ENCODE results near the gene PSMD1.

The PSMD1 gene

DNA sequence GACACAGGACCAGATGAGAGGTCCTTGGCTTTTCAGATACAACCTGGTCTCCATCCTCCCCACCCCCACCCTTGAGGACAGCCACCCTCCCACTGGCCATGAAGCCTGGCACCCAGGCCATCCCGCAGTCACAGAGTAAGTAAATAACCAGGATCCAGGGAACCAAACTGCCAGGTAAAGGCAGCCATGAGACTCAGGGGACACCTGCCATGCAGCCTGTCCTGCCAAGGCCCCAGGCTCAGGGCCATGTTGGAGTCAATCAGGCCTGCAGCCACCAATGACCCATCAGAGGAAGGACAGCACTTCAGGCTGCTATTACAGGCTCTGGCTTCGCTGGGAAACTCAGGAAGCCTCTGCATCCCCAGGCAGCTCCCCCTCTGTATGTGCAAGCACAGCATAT, 45.1 kb upstream of the PSMD1 start:
- H3K4me3 Mint-ChIP-seq, result no peak overlapping the region
- H3K27ac Mint-ChIP-seq, result no peak overlapping the region
- H3K9me3 Mint-ChIP-seq, result no peaks in the 10 kb centered on the region
- no peaks in the 10 kb centered on the region for H3K4me1 Mint-ChIP-seq
- H3K36me3 Mint-ChIP-seq (ENCODE audit: low read depth), result no peaks in the 10 kb centered on the region
- TF ChIP-seq, protein P1, sequence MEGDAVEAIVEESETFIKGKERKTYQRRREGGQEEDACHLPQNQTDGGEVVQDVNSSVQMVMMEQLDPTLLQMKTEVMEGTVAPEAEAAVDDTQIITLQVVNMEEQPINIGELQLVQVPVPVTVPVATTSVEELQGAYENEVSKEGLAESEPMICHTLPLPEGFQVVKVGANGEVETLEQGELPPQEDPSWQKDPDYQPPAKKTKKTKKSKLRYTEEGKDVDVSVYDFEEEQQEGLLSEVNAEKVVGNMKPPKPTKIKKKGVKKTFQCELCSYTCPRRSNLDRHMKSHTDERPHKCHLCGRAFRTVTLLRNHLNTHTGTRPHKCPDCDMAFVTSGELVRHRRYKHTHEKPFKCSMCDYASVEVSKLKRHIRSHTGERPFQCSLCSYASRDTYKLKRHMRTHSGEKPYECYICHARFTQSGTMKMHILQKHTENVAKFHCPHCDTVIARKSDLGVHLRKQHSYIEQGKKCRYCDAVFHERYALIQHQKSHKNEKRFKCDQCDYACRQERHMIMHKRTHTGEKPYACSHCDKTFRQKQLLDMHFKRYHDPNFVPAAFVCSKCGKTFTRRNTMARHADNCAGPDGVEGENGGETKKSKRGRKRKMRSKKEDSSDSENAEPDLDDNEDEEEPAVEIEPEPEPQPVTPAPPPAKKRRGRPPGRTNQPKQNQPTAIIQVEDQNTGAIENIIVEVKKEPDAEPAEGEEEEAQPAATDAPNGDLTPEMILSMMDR (IDR thresholded peaks at IDR 0.05; ENCODE audit: unreplicated experiment in 3 of 3), result no peak
- H3K27me3 Mint-ChIP-seq (ENCODE audit: low read depth), result peaks cover 37% of the 10 kb centered on the region

DNA sequence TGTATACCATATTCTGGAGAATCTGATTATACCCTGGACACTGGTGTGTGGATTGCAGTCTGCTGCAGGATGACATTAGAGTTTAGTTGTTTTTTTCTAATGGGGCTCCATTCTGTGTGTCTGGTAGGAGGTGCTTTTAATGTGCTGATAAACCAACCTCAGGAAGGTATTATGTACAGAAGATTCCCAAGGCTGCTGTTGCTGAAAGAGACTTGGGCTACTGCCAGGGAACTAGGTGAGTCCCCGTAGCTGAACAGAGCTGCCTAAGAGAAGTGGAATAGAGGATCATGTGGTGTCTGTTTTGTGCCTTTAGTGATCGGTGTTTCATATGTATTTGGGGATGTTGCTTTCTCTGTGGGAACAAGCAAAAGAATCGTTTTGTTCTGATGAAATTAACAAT, 44.2 kb upstream of the PSMD1 start:
- TF ChIP-seq, protein P1 (IDR thresholded peaks at IDR 0.05; ENCODE audit: unreplicated experiment in 3 of 3), result no peak
- no peak overlapping the region for H3K27ac Mint-ChIP-seq
- H3K36me3 Mint-ChIP-seq (ENCODE audit: low read depth), result no peaks in the 10 kb centered on the region
- H3K4me1 Mint-ChIP-seq, result no peaks in the 10 kb centered on the region
- H3K27me3 Mint-ChIP-seq (ENCODE audit: low read depth), result peaks cover 45% of the 10 kb centered on the region
- no peaks in the 10 kb centered on the region for H3K9me3 Mint-ChIP-seq
- H3K4me3 Mint-ChIP-seq, result no peak overlapping the region

DNA sequence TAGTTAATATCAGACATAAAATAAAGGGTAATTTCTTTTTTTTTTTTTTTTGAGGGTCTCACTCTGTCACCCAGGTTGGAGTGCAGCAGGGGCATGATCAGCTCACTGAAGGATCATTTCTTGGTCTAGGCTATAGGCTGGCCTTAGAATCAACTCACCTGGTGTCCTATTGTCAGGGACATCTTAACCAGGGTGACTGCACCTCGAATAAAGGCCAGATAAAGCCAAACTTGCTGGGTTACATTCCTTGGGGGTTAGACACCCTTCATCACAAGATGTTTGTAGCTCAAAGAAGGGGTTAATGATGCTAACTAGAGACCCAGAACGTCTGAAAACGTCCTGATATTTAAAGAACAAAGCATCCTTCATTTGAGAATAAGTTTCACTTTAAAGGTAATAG, 42.8 kb upstream of the PSMD1 start:
- Mint-ChIP-seq H3K36me3 (ENCODE audit: low read depth) (no peaks in the 10 kb centered on the region), H3K9me3 (no peaks in the 10 kb centered on the region), H3K4me1 (no peaks in the 10 kb centered on the region), H3K4me3 (no peak overlapping the region), H3K27me3 (ENCODE audit: low read depth) (peaks cover 46% of the 10 kb centered on the region), H3K27ac (no peak overlapping the region)
- TF ChIP-seq, protein P1 (IDR thresholded peaks at IDR 0.05; ENCODE audit: unreplicated experiment in 3 of 3), result no peak

DNA sequence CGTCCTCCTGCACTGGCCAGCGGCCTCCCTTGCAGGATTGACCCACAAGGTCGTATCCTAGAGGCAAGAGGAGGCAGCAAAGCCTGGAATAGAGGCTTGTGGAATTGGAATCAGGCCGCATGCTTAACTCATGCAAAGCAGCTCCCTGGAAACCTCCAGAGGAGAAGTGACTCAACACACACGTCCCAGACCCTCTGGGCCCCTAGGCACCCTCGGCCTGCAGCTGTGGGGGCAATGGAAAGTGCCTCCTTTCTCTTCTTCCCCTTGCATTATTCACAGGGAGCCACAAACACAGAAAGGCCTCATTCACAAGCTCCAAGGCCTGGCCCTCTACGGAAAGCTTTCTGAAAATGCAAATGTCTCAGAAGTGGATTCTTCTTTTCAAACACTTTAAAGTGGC, 41.2 kb upstream of the PSMD1 start:
- no peak overlapping the region for H3K27ac Mint-ChIP-seq
- H3K9me3 Mint-ChIP-seq, result peaks cover 4% of the 10 kb centered on the region
- no peaks in the 10 kb centered on the region for H3K4me1 Mint-ChIP-seq
- TF ChIP-seq, protein P1 (IDR thresholded peaks at IDR 0.05; ENCODE audit: unreplicated experiment in 3 of 3), result no peak
- H3K27me3 Mint-ChIP-seq (ENCODE audit: low read depth), result peaks cover 42% of the 10 kb centered on the region
- no peak overlapping the region for H3K4me3 Mint-ChIP-seq
- H3K36me3 Mint-ChIP-seq (ENCODE audit: low read depth), result no peaks in the 10 kb centered on the region

DNA sequence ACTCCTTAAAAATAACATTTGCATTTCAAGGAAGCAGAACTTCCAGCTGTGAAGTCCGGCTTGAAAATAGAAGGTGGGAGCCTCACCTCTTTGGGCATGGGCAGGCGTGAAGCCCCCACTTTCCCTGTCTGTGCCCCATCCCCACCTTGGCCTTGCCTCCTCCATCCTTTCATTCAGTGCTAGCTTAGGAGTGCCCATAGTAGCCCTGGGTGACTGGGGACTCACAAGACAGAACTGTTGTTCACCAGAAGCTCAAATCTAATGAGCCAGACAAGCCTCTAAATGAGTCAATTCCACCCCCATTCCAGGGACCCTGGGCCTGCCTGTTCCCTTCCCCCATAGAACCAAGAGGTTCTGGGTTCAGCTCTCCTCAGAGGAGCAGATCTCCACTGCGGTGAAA, 40.7 kb upstream of the PSMD1 start:
- no peak overlapping the region for H3K4me3 Mint-ChIP-seq
- H3K27me3 Mint-ChIP-seq (ENCODE audit: low read depth), result peaks cover 42% of the 10 kb centered on the region
- no peaks in the 10 kb centered on the region for H3K36me3 Mint-ChIP-seq (ENCODE audit: low read depth)
- TF ChIP-seq, protein P1 (IDR thresholded peaks at IDR 0.05; ENCODE audit: unreplicated experiment in 3 of 3), result no peak
- H3K4me1 Mint-ChIP-seq, result no peaks in the 10 kb centered on the region
- no peak overlapping the region for H3K27ac Mint-ChIP-seq
- peaks cover 4% of the 10 kb centered on the region for H3K9me3 Mint-ChIP-seq

DNA sequence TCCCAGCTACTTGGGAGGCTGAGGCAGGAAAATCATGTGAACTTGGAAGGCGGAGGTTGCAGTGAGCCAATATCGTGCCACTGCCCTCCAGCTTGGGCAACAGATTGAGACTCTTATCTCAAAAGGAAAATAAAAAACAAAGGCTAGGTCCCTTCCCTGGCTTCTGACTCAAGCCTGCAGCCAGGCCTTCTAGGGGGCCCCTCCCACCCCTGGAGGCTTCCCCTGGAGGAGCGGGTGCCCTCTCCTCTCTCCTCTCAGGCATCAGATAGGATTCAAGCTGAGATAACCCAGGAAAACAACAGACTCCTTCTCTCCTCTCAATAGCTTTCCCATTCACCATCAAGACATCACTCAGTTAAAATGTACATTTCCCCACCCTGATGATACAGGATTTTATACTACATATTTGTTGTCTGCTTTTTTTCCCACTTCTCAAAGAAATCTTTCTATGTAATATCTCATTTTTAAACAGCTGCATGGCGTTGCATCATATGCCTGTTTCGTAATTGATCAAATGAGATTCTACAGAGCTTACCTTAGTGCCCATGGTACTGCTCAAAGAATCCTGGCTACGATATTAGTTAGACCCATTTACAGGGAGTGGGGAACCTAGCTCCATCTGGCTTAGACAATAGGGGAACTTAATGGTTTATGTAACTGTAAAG, 40.0 kb upstream of the PSMD1 start:
- Mint-ChIP-seq H3K27me3 (ENCODE audit: low read depth) (peaks cover 37% of the 10 kb centered on the region), H3K4me3 (no peak overlapping the region), H3K9me3 (peaks cover 4% of the 10 kb centered on the region), H3K27ac (no peak overlapping the region), H3K4me1 (no peaks in the 10 kb centered on the region), H3K36me3 (ENCODE audit: low read depth) (no peaks in the 10 kb centered on the region)
- TF ChIP-seq, protein P1 (IDR thresholded peaks at IDR 0.05; ENCODE audit: unreplicated experiment in 3 of 3), result no peak

All from nephron (organoid).